HG03354 (cell line): Measurements from ENCODE around the gene ZNF280C.
"Not testable (repeated sequence)": the region's sequence is repeated elsewhere in the genome, so short reads cannot be mapped to it uniquely, and the experiment has no call there.

Experiments used
- ATAC-seq: cut with Tn5 transposase; IDR thresholded peaks from one replicate; pipeline ENCODE4 v1.9.1; 2021; ENCODE audit warnings: mild to moderate bottlenecking; ENCODE audit not compliant: unreplicated experiment, poor library complexity, severe bottlenecking

Gene ZNF280C

GRCh38 chrX:130262231-130262630 is 6.5 kb downstream of the ZNF280C start:
- no peak for ATAC-seq

- no peak for ATAC-seq
Measured at GRCh38 chrX:130261296-130261893, 7.3 kb downstream of the ZNF280C start.

GRCh38 chrX:130260316-130260715 is 8.4 kb downstream of the ZNF280C start:
- no peak for ATAC-seq

GRCh38 chrX:130253916-130254315 is 14.8 kb downstream of the ZNF280C start:
- no peak for ATAC-seq

- ATAC-seq = no peak
Measured at GRCh38 chrX:130251671-130252070, 17.0 kb downstream of the ZNF280C start.

- no peak for ATAC-seq
Measured at GRCh38 chrX:130247996-130248395, 20.7 kb downstream of the ZNF280C start.

GRCh38 chrX:130246084-130246483 is 22.6 kb downstream of the ZNF280C start:
- no peak for ATAC-seq

- no peak for ATAC-seq
Measured at GRCh38 chrX:130245441-130245840, 23.3 kb downstream of the ZNF280C start.

- ATAC-seq = not testable (repeated sequence)
Measured at GRCh38 chrX:130231184-130231583, 37.5 kb downstream of the ZNF280C start.

GRCh38 chrX:130228871-130229270 is 39.8 kb downstream of the ZNF280C start:
- ATAC-seq = no peak

- ATAC-seq = no peak
Measured at GRCh38 chrX:130224810-130225209, 43.9 kb downstream of the ZNF280C start.

GRCh38 chrX:130216320-130216719 is 52.4 kb downstream of the ZNF280C start:
- ATAC-seq = no peak

- no peak for ATAC-seq
Measured at GRCh38 chrX:130213376-130213775, 55.3 kb downstream of the ZNF280C start.

- no peak for ATAC-seq
Measured at GRCh38 chrX:130212371-130212770, 56.3 kb downstream of the ZNF280C start.

- no peak for ATAC-seq
Measured at GRCh38 chrX:130211415-130212186, 57.1 kb downstream of the ZNF280C start.

GRCh38 chrX:130204647-130205046 is 64.1 kb downstream of the ZNF280C start:
- no peak for ATAC-seq

GRCh38 chrX:130197464-130197863 is 71.2 kb downstream of the ZNF280C start:
- ATAC-seq = no peak

GRCh38 chrX:130196466-130196865 is 72.2 kb downstream of the ZNF280C start:
- ATAC-seq = no peak

GRCh38 chrX:130190801-130191200 is 77.9 kb downstream of the ZNF280C start:
- ATAC-seq = no peak

GRCh38 chrX:130186651-130187050 is 82.0 kb downstream of the ZNF280C start:
- ATAC-seq = no peak

- ATAC-seq = no peak
Measured at GRCh38 chrX:130184857-130185256, 83.8 kb downstream of the ZNF280C start.
